Parathyroid adenoma (tissue), 2 donors: ENCODE measurements around the gene MYO16.

Source experiments
- H2AFZ ChIP-seq: fragments of 300-600 bp; sonication (generic); one replicate; pipeline ENCODE4 v1.7.0; 2017; ENCODE audit warnings: antibody characterized with exemption, mild to moderate bottlenecking
- H3K27ac ChIP-seq: fragments of 300-600 bp; sonication (generic); one replicate; pipeline ENCODE4 v1.7.0; 2017
- H3K27me3 ChIP-seq: fragments of 300-600 bp; sonication (generic); one replicate; pipeline ENCODE4 v1.7.0; 2017; ENCODE audit warnings: low read length; ENCODE audit not compliant: control insufficient read depth, insufficient read depth
- H3K36me3 ChIP-seq: fragments of 300-600 bp; sonication (generic); one replicate; pipeline ENCODE4 v1.7.0; 2017; ENCODE audit warnings: low read length; ENCODE audit not compliant: control insufficient read depth, insufficient read depth
- H3K4me1 ChIP-seq: fragments of 300-600 bp; sonication (generic); one replicate; pipeline ENCODE4 v1.7.0; 2017; ENCODE audit warnings: control low read depth
- H3K4me2 ChIP-seq: fragments of 300-600 bp; sonication (generic); one replicate; pipeline ENCODE4 v1.7.0; 2017; ENCODE audit warnings: low read length
- H3K4me3 ChIP-seq: fragments of 300-600 bp; sonication (generic); one replicate; pipeline ENCODE4 v1.7.0; 2017; ENCODE audit warnings: low read depth, low read length
- H3K79me2 ChIP-seq: fragments of 300-600 bp; sonication (generic); one replicate; pipeline ENCODE4 v1.7.0; 2017; ENCODE audit warnings: control low read depth
- H3K9ac ChIP-seq: fragments of 300-600 bp; sonication (generic); one replicate; pipeline ENCODE4 v1.7.0; 2017; ENCODE audit warnings: mild to moderate bottlenecking
- H3K9me3 ChIP-seq: fragments of 300-600 bp; sonication (generic); one replicate; pipeline ENCODE4 v1.7.0; 2017; ENCODE audit warnings: low read length; ENCODE audit not compliant: control insufficient read depth
- TF ChIP-seq, protein P1 (sequence below): fragments of 300-600 bp; sonication (generic); IDR thresholded peaks from one replicate; pipeline ENCODE4 v1.7.0; 2017; ENCODE audit warnings: antibody characterized with exemption, mild to moderate bottlenecking
- donor health status: primary hyperparathyroidism.

MYO16 gene

DNA sequence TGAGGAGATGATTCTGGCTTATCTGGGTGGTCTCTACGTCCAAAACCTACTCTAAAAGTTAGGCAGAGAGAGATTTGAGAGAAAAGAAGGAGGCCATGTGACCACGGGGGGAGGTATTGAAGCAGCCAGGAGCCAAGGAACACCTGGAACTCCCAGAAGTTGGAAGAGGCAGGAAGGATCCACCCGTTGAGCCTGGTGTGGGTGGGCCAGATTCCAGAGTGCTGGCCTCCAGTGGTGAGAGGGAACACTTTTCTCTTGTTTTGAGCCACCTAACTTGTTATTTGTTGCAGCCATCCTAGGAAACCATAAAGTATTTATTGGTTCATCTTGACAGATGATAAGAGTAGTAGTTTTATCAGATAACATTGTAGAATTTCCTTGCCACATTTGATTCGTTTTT lies 396.9 kb downstream of the MYO16 start:
- no peak overlapping the region for H2AFZ ChIP-seq
- H3K36me3 ChIP-seq, result no peaks in the 10 kb centered on the region
- H3K9ac ChIP-seq, result no peak overlapping the region
- no peak overlapping the region for H3K27ac ChIP-seq
- H3K9me3 ChIP-seq, result no peaks in the 10 kb centered on the region
- H3K27me3 ChIP-seq, result no peaks in the 10 kb centered on the region
- no peaks in the 10 kb centered on the region for H3K79me2 ChIP-seq
- TF ChIP-seq, protein P1, sequence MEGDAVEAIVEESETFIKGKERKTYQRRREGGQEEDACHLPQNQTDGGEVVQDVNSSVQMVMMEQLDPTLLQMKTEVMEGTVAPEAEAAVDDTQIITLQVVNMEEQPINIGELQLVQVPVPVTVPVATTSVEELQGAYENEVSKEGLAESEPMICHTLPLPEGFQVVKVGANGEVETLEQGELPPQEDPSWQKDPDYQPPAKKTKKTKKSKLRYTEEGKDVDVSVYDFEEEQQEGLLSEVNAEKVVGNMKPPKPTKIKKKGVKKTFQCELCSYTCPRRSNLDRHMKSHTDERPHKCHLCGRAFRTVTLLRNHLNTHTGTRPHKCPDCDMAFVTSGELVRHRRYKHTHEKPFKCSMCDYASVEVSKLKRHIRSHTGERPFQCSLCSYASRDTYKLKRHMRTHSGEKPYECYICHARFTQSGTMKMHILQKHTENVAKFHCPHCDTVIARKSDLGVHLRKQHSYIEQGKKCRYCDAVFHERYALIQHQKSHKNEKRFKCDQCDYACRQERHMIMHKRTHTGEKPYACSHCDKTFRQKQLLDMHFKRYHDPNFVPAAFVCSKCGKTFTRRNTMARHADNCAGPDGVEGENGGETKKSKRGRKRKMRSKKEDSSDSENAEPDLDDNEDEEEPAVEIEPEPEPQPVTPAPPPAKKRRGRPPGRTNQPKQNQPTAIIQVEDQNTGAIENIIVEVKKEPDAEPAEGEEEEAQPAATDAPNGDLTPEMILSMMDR, result no peak
- no peaks in the 10 kb centered on the region for H3K4me1 ChIP-seq
- H3K4me3 ChIP-seq, result no peak overlapping the region
- H3K4me2 ChIP-seq, result no peak overlapping the region

DNA sequence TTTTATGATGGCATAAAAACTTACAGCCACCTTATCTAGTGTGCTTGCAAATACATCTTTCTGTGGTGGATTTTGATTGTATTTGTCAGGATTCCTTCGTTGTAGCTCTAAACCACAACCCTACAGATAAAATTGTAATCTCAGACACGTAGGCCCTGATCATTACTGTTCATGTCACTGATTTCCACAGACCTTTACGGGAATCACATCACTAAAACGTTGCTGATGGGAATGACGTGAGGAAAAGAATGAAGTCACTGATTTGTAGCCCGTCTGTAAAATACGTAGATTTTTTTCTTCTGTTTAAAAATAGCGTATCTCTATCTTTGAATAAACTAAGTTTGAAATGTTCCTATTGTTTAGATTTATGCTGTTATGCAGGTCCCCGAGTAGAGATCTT lies 399.2 kb downstream of the MYO16 start:
- no peaks in the 10 kb centered on the region for H3K79me2 ChIP-seq
- TF ChIP-seq, protein P1, result no peak
- H3K27me3 ChIP-seq, result no peaks in the 10 kb centered on the region
- H3K9ac ChIP-seq, result no peak overlapping the region
- H3K27ac ChIP-seq, result no peak overlapping the region
- no peaks in the 10 kb centered on the region for H3K4me1 ChIP-seq
- no peak overlapping the region for H3K4me2 ChIP-seq
- no peaks in the 10 kb centered on the region for H3K9me3 ChIP-seq
- no peaks in the 10 kb centered on the region for H3K36me3 ChIP-seq
- H3K4me3 ChIP-seq, result no peak overlapping the region
- no peak overlapping the region for H2AFZ ChIP-seq

DNA sequence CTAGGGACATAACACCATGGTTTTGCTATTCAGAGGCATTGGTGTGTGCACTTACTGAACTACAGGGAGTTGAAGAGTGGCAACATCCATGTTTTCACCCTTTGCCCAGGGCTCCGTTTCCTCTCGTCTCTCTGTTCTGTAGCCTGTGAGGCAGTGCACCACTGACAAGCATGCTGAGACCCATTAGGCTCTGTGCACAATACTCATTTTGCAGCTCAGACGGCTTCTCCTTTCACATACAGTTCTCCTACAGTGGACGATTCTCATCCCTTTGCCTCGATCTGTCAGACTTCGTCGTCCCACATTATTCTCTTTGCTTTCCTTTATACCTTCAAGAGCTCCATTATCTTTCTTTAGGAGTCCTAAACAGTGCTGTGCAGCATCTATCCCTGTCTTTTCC lies 403.7 kb downstream of the MYO16 start:
- no peaks in the 10 kb centered on the region for H3K27me3 ChIP-seq
- H3K4me3 ChIP-seq, result no peak overlapping the region
- no peaks in the 10 kb centered on the region for H3K9me3 ChIP-seq
- no peak overlapping the region for H3K4me2 ChIP-seq
- no peak overlapping the region for H3K27ac ChIP-seq
- H3K4me1 ChIP-seq, result no peaks in the 10 kb centered on the region
- H3K9ac ChIP-seq, result no peak overlapping the region
- H2AFZ ChIP-seq, result no peak overlapping the region
- H3K36me3 ChIP-seq, result no peaks in the 10 kb centered on the region
- TF ChIP-seq, protein P1, result no peak
- H3K79me2 ChIP-seq, result no peaks in the 10 kb centered on the region

DNA sequence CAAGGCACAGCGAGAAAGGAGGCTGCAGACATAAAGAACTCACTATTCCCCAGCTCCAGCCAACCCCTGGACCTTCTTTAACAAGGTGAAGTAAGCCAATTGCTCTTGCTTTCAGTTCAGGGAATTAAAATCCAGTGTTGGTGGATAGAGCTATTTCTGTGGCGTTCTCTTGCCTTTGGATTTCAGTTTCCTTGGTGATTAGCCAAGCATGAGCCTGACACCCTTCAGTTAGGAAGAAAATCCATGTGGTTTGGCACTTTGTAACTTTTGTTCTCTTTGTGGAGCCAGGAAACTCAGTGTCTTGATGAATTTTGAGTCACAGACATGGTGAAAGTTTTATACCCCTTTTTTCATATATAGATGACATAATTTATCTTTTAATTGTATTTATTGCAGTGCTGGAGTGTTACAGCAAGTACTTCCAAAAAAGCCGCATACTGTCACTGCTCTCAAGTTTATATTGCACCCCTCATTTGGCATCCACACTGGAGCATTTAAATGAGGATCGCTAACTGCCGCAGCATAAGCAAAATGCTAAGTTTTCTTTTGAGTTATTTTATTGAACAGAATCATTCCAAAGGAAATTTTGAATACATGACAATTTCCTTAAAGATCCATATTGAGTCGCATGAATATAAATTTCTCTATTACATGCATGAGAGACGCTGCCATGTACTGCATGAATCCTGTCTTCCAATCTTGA lies 406.8 kb downstream of the MYO16 start:
- Histone ChIP-seq H3K9me3 (no peaks in the 10 kb centered on the region), H3K79me2 (no peaks in the 10 kb centered on the region), H3K27ac (no peak overlapping the region), H3K27me3 (no peaks in the 10 kb centered on the region), H3K4me1 (no peaks in the 10 kb centered on the region), H2AFZ (no peak overlapping the region), H3K36me3 (no peaks in the 10 kb centered on the region), H3K4me3 (no peak overlapping the region), H3K9ac (no peak overlapping the region), H3K4me2 (no peak overlapping the region)
- TF ChIP-seq, protein P1, result no peak

DNA sequence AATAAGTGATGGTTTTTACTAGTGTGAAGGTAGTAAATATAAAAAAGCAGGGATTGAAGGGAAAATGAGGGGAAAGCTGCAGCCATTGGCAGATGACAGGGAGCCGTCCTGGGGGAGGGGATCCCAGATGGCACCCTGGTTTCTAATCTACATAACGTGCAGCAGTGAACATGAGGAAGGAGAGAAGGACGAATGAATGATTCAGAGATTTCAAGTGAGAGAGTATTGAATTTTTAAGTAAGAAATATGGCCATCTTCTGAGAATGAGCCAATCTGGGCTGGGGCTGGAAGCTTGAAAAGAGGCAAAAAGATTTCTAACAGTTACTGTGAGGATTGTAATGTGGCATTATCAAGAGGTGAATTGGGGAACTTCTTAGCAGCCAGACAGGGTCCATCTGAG lies 414.2 kb downstream of the MYO16 start:
- TF ChIP-seq, protein P1, result no peak
- Histone ChIP-seq H2AFZ (no peak overlapping the region), H3K27me3 (no peaks in the 10 kb centered on the region), H3K79me2 (no peaks in the 10 kb centered on the region), H3K27ac (no peak overlapping the region), H3K4me1 (no peaks in the 10 kb centered on the region), H3K4me2 (no peak overlapping the region), H3K9ac (no peak overlapping the region), H3K36me3 (no peaks in the 10 kb centered on the region), H3K4me3 (no peak overlapping the region), H3K9me3 (no peaks in the 10 kb centered on the region)
